ELR (cell line): ENCODE measurements around the gene BORCS8.
"Not testable (repeated sequence)": the region's sequence is repeated elsewhere in the genome, so short reads cannot be mapped to it uniquely, and the experiment has no call there.

Experiments
- DNase-seq: peaks from one replicate; pipeline ENCODE4 v3.0.0-alpha.2; 2015; ENCODE audit warnings: low read depth

Gene BORCS8

GRCh38 chr19:19179548-19180441 is 12.2 kb downstream of the BORCS8 start:
- no peak for DNase-seq

GRCh38 chr19:19176950-19177349 is 15.0 kb downstream of the BORCS8 start:
- DNase-seq, result peak; percentile 26

GRCh38 chr19:19173243-19173642 is 18.7 kb downstream of the BORCS8 start:
- not testable (repeated sequence) for DNase-seq

GRCh38 chr19:19171821-19172532 is 20.0 kb downstream of the BORCS8 start:
- DNase-seq, result no peak

- no peak for DNase-seq
These were observed 20.9 kb downstream of the BORCS8 start for GRCh38 chr19:19170873-19171672.

GRCh38 chr19:19170053-19170872 is 21.7 kb downstream of the BORCS8 start, which contains the start of gene MEF2B:
Gene MEF2B, minus strand, starts transcription at chr19:19170263. Its CDS starts 19,528 bp downstream, at chr19:19150735.
- peak; percentile 51 for DNase-seq

GRCh38 chr19:19169236-19170052 is 22.5 kb downstream of the BORCS8 start:
- DNase-seq, result no peak

GRCh38 chr19:19167612-19168011 is 24.3 kb downstream of the BORCS8 start:
- no peak for DNase-seq

GRCh38 chr19:19165396-19165795 is 26.6 kb downstream of the BORCS8 start:
- DNase-seq, result no peak

- no peak for DNase-seq
These were observed 29.5 kb downstream of the BORCS8 start for GRCh38 chr19:19162495-19162894.

GRCh38 chr19:19160461-19161035 is 31.4 kb downstream of the BORCS8 start:
- DNase-seq, result no peak

GRCh38 chr19:19159534-19159933 is 32.4 kb downstream of the BORCS8 start:
- DNase-seq, result no peak

- DNase-seq, result no peak
These were observed 34.1 kb downstream of the BORCS8 start for GRCh38 chr19:19157808-19158207.

GRCh38 chr19:19155495-19156219 is 36.3 kb downstream of the BORCS8 start:
- DNase-seq, result no peak

GRCh38 chr19:19154768-19155494 is 37.0 kb downstream of the BORCS8 start:
- no peak for DNase-seq

GRCh38 chr19:19152668-19153384 is 39.1 kb downstream of the BORCS8 start:
- no peak for DNase-seq

GRCh38 chr19:19151418-19151817 is 40.5 kb downstream of the BORCS8 start:
- no peak for DNase-seq

- DNase-seq, result no peak
These were observed 42.5 kb downstream of the BORCS8 start for GRCh38 chr19:19149435-19149834.
